Bronchial smooth muscle cell (primary cell): ENCODE results near the gene CRB3. TPM values are rescaled to one million over a fixed set of nuclear protein-coding genes. Genes with fewer than 3 reads are reported as not detected.

Experiments used
- total RNA-seq: library from RNA; depleted of rRNA; stranded (reverse); fragments of >200 nt; gene quantifications from 2 replicates; pipeline ENCODE4 v1.2.1, GENCODE V29; 2014

The CRB3 gene, protein sequence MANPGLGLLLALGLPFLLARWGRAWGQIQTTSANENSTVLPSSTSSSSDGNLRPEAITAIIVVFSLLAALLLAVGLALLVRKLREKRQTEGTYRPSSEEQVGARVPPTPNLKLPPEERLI
- total RNA-seq: 0.09 and 0.16 TPM in 2 replicates

DNA sequence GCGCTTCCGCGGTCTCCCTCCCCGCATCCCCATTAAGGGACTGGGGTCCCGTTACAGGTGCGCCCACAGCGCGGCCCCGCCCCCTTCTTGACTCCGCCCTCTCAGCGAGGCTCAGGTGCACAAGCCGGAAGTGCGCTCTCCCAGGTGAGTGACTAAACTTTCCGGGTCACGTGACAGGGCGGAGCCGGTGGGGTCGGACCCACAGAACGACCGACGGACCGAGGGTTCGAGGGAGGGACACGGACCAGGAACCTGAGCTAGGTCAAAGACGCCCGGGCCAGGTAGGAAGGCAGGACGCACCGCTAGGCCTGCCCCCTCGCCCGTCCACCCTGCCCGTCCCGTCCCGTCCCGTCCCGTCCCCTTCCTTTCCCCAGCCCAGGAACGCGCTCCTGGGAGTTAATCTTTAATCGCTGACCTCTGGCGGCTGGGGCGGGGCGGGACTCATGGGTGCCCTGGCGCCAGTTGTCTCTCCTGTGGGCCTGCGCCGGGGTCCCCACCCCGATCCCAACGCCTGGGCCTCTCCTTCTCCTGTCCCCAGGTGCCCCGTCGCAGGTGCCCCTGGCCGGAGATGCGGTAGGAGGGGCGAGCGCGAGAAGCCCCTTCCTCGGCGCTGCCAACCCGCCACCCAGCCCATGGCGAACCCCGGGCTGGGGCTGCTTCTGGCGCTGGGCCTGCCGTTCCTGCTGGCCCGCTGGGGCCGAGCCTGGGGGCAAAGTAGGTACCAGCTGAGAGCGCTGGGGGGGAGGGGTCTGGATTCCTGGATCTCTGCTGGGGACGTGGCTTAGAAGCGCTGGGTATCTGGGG, at the start of gene CRB3:
CRB3 (plus strand) TSS at position 202 of the 804 bp plus-strand sequence; CDS start at position 633, 431 bp downstream.

DNA sequence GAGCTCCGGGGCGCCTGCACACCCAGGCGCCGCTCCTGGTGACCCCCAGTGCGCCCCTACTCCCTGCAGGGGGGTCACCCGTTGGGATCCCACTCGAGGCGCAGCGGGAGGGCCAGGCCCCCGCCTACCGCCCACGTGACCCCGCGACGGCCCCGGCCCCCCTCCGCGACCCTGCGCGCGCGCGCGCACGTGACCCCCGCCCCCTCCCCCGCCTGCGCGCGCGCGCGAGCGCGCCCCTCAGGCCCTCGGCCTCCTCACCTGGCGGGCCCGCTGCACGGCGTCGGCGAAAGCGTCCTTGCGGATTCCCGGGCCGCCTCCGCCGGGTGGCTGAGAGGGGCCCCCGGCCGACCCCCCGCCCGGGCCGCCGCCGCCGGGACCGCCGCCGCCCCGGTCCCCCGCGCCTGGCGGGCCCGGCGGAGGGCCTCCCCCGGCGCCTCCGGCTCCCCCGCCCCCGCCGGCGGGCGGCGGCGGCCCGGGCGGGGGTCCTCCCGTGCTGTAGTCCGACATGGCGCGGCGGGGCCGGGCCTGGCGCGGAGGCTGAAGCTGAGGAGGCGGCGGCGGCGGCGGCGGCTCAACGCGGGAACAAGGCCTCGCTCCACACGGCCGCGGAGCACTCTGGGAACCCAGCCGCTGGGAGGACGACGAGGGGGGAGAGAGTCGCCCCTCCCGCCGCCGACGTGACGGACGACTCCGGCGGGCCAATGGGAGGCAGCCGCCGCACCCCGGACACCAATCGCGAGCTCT, 39.7 kb upstream of the CRB3 start, which contains the start of gene KHSRP:
KHSRP (minus strand) TSS at position 617 of the 744 bp plus-strand sequence; CDS start at position 507, 110 bp downstream.

DNA sequence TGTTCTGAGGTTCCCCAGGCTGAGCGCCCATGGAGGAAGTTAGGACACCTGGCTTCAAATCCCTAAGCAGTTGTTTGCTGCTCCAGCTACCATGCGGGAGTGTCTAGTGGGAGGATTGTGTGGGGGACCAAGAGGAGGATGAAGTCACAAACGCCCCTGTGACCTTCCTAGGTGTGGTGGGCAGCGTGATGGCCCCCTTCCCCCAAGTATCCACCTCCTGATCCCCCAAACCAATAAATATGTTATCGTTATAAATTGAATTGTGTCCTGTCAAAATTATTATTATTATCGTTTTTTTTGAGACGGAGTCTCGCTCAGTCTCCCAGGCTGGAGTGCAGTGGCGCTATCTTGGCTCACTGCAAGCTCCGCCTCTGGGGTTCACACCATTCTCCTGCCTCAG, 30.4 kb upstream of the CRB3 start, which contains the start of gene SLC25A41:
SLC25A41 (minus strand) TSS at position 101 of the 400 bp plus-strand sequence; CDS start at position 31, 70 bp downstream.

DNA sequence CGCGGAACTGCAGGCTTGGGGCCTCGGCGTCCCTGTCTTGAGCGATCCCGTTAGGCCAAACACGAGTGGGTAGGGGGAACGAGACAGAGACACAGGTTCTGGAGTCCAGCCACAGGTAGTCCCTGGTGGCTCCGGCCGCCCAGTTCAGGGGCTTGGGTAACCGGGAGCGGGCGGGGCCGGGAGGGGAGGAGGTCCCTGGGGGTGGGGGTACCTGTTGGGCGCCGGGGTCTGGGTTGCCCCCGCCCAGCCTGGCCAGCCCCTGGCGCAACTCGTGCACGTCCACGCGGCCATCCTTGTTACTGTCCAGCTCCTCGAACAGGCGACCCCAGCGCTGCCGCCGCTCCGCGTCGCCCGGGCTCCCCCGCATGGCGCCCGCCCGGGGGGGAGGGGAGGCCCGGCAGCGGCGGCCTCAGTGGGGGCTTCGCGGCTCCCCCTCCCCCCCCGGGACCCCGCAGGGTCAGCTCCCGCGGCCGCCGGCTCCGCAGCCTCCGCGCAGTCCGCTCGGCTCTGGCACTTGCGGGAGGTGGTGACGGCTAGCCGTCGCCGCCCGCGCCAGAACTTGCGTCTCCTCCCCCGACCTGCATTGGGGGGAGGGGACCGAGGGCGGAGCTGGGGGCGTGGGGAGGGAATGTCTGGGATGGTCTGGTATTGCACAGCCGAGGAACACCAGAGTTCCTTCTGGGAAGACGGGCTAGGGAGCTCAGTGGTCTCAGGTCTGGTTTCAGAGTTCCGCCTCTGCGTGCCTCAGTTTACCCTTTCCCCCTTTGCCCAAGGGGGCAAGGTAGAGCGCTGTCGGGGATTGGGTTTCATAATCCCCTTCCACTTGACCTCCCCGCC, 4.6 kb upstream of the CRB3 start, which contains the start of gene SLC25A23:
SLC25A23 (minus strand) TSS at position 531 of the 837 bp plus-strand sequence; CDS start at position 367, 164 bp downstream.

DNA sequence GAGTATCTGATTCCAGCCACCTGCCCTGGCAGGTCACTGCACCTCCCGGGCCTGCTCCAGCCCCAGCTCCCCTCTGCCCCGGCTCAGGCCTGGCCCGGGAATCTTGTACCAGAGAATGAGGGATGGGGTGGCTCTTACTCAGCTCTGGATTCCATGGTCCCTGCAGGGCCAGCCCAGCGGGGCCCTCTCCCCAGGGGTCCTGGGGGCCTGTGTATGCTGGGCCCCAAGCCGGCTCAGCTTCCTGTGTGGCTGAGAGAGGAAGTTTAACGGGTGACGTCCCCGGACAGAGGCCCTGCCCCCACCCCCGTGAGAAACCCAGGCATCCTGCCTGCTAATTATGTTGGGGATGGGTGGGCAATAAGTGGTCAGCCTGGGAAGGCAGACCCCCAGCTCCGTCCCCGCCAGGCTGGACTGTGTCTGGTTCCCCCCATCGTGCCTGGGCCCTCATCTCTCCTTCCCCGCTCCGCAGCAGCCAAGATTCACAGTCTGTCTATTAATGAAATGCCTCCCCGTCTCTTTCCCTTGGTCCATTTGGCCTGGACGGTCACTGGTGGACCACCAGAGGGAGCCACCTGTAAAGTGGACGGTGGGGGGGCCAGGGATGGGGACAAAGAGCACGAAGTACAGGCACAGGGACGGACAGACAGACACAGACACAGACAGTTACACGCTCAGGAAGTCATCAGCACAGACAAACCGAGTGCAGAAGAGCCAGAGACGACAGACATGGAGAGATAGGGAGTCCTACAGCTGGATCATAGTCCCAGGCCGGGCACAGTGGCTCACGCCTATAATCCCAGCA, 17.7 kb downstream of the CRB3 start, which contains the start of gene DENND1C:
DENND1C (minus strand) TSS at position 247 of the 802 bp plus-strand sequence; CDS start at position 155, 92 bp downstream.

DNA sequence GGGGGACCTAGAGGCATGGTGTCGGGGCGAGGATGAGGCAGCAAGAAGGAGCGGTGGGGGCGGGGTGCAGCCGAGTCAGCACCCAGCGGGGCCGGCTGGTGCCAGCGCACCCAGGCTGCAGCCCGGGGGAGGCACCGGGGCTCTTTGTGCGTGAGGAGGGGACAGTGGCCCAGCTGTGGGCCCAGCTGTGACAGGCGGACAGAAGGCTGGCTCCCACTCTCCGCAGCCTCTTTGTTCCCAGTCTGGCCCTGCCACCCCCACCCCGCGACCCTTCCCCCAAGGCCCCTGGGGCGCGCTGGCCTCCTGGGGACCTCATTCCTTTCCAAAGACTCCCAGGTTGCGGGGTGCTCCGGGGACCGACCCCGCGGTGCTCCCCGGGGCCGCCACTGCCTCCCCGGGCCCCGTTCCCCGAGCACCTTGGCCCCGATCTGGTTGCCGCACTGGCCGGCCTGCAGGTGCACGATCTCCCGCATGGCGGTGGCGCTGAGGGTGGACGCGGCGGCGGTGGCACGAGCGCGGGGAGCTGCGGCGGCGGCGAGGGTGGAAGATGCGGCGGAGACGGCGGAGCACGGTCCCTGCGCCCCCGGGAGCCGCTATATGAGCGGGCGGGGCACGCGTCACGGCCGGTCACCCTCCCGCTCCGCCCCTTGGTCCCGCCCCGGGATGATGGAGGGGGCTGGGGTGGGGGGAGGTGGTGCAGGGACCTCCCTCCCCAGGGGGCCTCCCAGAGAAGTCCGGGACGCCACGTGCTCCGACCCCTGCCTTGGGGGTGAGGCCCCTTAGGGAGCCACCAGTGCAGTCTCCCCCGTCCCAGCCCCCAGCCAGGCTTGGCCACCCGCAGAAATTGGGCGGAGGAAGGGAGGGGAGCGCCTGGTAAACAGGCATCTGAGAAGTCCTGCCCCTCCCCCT, 37.9 kb downstream of the CRB3 start, which contains the start of gene TUBB4A:
TUBB4A (minus strand) TSS at position 570 of the 909 bp plus-strand sequence; CDS start at position 473, 97 bp downstream.

Other genes with a start within 250 kb of the CRB3 start
- 3.2 and 3.5 TPM in 2 replicates for gene MLLT1, start 184.3 kb upstream of the CRB3 start, total RNA-seq
- 0.09 TPM in 1 of 2 replicates, not detected in the other for gene ACER1, start 130.7 kb upstream of the CRB3 start, total RNA-seq
- 35.6 and 43.3 TPM in 2 replicates for gene CLPP, start 102.7 kb upstream of the CRB3 start, total RNA-seq
- 18.4 and 22.4 TPM in 2 replicates for gene ALKBH7, start 91.5 kb upstream of the CRB3 start, total RNA-seq
- 0.60 and 0.63 TPM in 2 replicates for gene PSPN, start 88.3 kb upstream of the CRB3 start, total RNA-seq
- 69.8 and 91.2 TPM in 2 replicates for gene GTF2F1, start 71.1 kb upstream of the CRB3 start, total RNA-seq
- gene KHSRP, start 39.5 kb upstream of the CRB3 start, total RNA-seq: 71.3 and 81.3 TPM in 2 replicates
- 0.17 TPM in 1 of 2 replicates, not detected in the other for gene SLC25A41, start 30.5 kb upstream of the CRB3 start, total RNA-seq
- gene SLC25A23, start 4.5 kb upstream of the CRB3 start, total RNA-seq: 14.2 and 22.9 TPM in 2 replicates
- not detected in 2 replicates for gene DENND1C, start 17.5 kb downstream of the CRB3 start, total RNA-seq
- gene TUBB4A, start 38.0 kb downstream of the CRB3 start, total RNA-seq: not detected in 2 replicates
- gene TNFSF9, start 66.8 kb downstream of the CRB3 start, total RNA-seq: 0.09 and 0.63 TPM in 2 replicates
- 0.09 and 0.32 TPM in 2 replicates for gene CD70, start 126.9 kb downstream of the CRB3 start, total RNA-seq
- under 0.01 TPM in 1 of 2 replicates, not detected in the other for gene TNFSF14, start 205.9 kb downstream of the CRB3 start, total RNA-seq